Testis (tissue), 3 donors: ENCODE data around the gene NPM1. TPM values are rescaled to one million over a fixed set of nuclear protein-coding genes. Genes with fewer than 3 reads are reported as not detected.
"Not testable (repeated sequence)": the region's sequence is repeated elsewhere in the genome, so short reads cannot be mapped to it uniquely, and the experiment has no call there.

Experiments
- DNase-seq: peaks from one replicate; pipeline ENCODE4 v3.0.0-alpha.2; 2019
- H3K27ac ChIP-seq, 2 donors: fragments of 200-600 bp; sonication (generic); one replicate each; pipeline ENCODE4 v1.5.1; 2019
- H3K27me3 ChIP-seq: fragments of 200-600 bp; sonication (generic); one replicate; pipeline ENCODE4 v1.5.1; 2019
- H3K36me3 ChIP-seq: fragments of 200-600 bp; sonication (generic); one replicate; pipeline ENCODE4 v1.5.1; 2017; ENCODE audit warnings: low read depth; ENCODE audit errors: missing control alignments
- H3K4me1 ChIP-seq: fragments of 200-600 bp; sonication (generic); one replicate; pipeline ENCODE4 v1.5.1; 2019
- H3K4me3 ChIP-seq, 2 donors: fragments of 200-600 bp; sonication (generic); one replicate each; pipeline ENCODE4 v1.5.1; 2017 to 2019
- H3K9me3 ChIP-seq: fragments of 200-600 bp; sonication (generic); one replicate; pipeline ENCODE4 v1.5.1; 2017
- POLR2A ChIP-seq: fragments of 450-650 bp; IDR thresholded peaks from one replicate; pipeline ENCODE4 v1.6.1; 2017; ENCODE audit warnings: antibody characterized with exemption, mild to moderate bottlenecking, moderate library complexity
- WGBS, 2 donors: methylation state at CpG; one replicate each; pipeline ENCODE4 v1.1.5; 2018; 5-methylcytosine and 5-hydroxymethylcytosine counted together
- intact Hi-C: fragments of 100-400 bp; cut with DNase I; formaldehyde crosslinking; loops from one replicate; pipeline ENCODE4 v1.15.1; 2023; ENCODE audit warnings: low total_unique reads
- polyA plus RNA-seq: library from polyadenylated mRNA; stranded (reverse); fragments of 350-450 nt; fragmentation: Illumina TruSeq; extraction: RNeasy Lipid Tissue Mini Kit (QIAGEN cat#74804); gene quantifications from one replicate; pipeline ENCODE4 v1.2.3, GENCODE V29; 2014; ENCODE audit warnings: low read depth, low replicate concordance; ENCODE audit not compliant: insufficient read depth
- total RNA-seq, 2 donors: library from RNA; depleted of rRNA; stranded (reverse); fragments of >200 nt; gene quantifications; one replicate each; pipeline ENCODE4 v1.2.3, GENCODE V29; 2016
- TF ChIP-seq, protein P1 (sequence below), 3 experiments: fragments of 450-650 bp in 2 of 3; fragments of 200-600 bp in 1 of 3; sonication (generic) in 1 of 3; IDR thresholded peaks; one replicate each; pipeline ENCODE4 v1.5.1; 2016 to 2019; ENCODE audit warnings: antibody characterized with exemption in 3 of 3, mild to moderate bottlenecking in 2 of 3, moderate library complexity in 1 of 3

Gene NPM1
- total and polyA plus RNA-seq, 3 donors from 2014 or later = 398 to 835 (median 430) TPM

DNA sequence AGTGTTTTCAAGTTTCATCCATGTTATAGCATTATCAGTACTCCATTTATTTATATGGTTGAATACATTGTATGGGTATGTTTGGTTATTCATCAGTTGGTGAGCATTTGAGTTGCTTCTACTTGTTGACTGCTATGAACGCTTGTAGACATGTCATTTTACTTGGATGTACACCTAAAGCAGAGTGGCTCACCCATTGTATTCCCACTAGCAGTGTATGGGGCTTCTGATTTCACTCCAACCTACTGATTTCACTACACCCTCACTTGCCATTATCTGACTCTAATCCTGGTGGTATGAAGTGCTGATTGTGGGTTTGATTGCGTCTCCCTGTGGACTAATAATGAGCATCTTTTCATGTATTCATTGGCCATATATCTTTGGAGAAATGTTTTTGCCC is 9.5 kb downstream of the NPM1 start:
- Histone ChIP-seq H3K9me3 (no peaks in the 10 kb centered on the region), H3K36me3 (no peaks in the 10 kb centered on the region), H3K4me1 (no peaks in the 10 kb centered on the region), H3K4me3 (no peak overlapping the region), H3K27ac (no peak overlapping the region), H3K27me3 (no peaks in the 10 kb centered on the region)
- intact Hi-C loops = no loop called here
- TF ChIP-seq POLR2A = no peak
- TF ChIP-seq, protein P1, sequence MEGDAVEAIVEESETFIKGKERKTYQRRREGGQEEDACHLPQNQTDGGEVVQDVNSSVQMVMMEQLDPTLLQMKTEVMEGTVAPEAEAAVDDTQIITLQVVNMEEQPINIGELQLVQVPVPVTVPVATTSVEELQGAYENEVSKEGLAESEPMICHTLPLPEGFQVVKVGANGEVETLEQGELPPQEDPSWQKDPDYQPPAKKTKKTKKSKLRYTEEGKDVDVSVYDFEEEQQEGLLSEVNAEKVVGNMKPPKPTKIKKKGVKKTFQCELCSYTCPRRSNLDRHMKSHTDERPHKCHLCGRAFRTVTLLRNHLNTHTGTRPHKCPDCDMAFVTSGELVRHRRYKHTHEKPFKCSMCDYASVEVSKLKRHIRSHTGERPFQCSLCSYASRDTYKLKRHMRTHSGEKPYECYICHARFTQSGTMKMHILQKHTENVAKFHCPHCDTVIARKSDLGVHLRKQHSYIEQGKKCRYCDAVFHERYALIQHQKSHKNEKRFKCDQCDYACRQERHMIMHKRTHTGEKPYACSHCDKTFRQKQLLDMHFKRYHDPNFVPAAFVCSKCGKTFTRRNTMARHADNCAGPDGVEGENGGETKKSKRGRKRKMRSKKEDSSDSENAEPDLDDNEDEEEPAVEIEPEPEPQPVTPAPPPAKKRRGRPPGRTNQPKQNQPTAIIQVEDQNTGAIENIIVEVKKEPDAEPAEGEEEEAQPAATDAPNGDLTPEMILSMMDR (IDR thresholded peaks at IDR 0.05) = no peak
- 88 to 93% methylated on average over 2 of the region's 2 CpGs for WGBS, 2 donors
- no peak for DNase-seq

DNA sequence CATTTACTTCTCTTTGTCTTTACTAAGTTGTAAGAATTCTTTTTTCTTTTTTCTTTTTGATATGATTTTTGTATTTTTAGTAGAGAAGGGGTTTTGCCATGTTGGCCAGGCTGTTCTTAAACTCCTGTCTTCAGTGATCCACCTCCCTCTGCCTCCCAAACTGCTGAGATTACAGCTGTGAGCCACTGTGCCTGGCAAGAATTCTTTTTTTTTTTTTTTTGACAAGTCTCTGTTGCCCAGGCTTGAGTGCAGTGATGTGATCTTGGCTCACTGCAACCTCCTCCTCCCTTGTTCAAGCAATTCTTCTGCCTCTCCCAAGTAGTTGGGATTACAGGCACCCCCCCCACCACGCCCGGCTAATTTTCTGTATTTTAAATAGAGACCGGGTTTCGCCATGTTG is 9.9 kb downstream of the NPM1 start:
- no peak for TF ChIP-seq POLR2A
- TF ChIP-seq, protein P1 (IDR thresholded peaks at IDR 0.05) = no peak
- Histone ChIP-seq H3K36me3 (no peaks in the 10 kb centered on the region), H3K4me1 (no peaks in the 10 kb centered on the region), H3K4me3 (no peak overlapping the region), H3K9me3 (no peaks in the 10 kb centered on the region), H3K27me3 (no peaks in the 10 kb centered on the region), H3K27ac (no peak overlapping the region)
- 97 to 99% methylated on average over 4 of the region's 4 CpGs for WGBS, 2 donors
- intact Hi-C loops = no loop called here
- DNase-seq = no peak

DNA sequence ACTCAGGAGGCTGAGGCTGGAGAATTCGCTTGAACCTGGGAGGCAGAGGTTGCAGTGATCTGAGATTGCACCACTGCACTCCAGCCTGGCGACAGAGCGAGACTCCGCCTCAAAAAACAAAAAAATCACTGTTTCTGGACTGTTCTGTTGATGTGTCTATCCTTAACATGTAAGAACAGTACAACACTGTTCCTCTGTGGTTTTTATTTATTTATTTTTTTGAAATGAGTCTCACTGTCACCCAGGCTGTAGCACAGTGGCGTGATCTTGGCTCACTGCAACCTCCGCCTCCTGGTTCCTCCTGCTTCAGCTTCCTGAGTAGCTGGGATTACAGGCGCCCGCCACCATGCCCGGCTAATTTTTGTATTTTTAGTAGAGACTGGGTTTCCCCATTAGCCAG is 11.0 kb downstream of the NPM1 start:
- H3K4me3 ChIP-seq, H3K27me3 ChIP-seq, intact Hi-C loops, H3K36me3 ChIP-seq, DNase-seq, H3K27ac ChIP-seq, H3K4me1 ChIP-seq, H3K9me3 ChIP-seq: not testable (repeated sequence)
- 93 to 94% methylated on average over 9 of the region's 9 CpGs for WGBS, 2 donors

- intact Hi-C loops = no loop called here
- WGBS, 2 donors = 88 to 95% methylated on average over 7 of the region's 7 CpGs
- DNase-seq = no peak
- no peaks in the 10 kb centered on the region for H3K9me3 ChIP-seq
- H3K4me3 ChIP-seq = no peak overlapping the region
- no peaks in the 10 kb centered on the region for H3K4me1 ChIP-seq
- no peak overlapping the region for H3K27ac ChIP-seq
- no peaks in the 10 kb centered on the region for H3K36me3 ChIP-seq
- TF ChIP-seq, protein P1 (IDR thresholded peaks at IDR 0.05) = no peak
- TF ChIP-seq POLR2A = no peak
- no peaks in the 10 kb centered on the region for H3K27me3 ChIP-seq
Measured at GRCh38 chr5:171400169-171400568, 12.5 kb downstream of the NPM1 start.

DNA sequence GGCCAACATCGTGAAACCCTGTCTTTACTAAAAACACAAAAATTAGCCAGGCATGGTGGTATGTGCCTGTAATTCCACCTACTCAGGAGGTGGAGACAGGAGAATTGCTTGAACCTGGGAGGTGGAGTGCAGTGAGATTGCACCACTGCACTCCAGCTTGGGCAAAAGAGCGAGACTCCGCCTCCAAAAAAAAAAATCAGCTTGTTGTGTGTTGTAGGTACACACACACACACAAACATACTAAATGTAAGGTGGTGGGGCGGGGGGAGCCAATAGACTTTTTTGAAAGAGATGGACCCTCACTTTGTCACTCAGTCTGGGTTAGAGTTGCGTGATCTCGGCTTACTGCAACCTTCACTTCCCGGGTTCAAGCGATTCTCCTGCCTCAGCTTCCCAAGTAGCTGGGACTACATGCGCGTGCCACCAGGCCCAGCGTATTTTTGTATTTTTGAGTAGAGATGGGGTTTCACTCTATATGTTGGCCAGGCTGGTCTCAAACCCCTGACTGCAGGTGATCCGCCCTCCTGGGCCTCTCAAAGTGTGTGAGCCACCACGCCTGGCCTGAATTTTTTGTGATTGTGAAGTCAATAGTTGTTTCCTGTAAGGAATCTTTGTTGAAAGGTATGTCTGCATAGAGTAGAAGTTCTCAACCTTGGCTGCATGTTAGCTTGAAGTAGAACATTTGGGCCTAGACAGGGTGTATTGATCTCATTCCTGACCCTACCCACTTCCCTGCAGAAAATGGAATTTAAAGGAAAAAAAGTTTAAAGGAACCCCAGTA is 13.7 kb downstream of the NPM1 start:
- intact Hi-C loops = no loop called here
- Histone ChIP-seq H3K36me3 (no peaks in the 10 kb centered on the region), H3K9me3 (no peaks in the 10 kb centered on the region), H3K4me3 (no peak overlapping the region), H3K4me1 (no peaks in the 10 kb centered on the region), H3K27me3 (no peaks in the 10 kb centered on the region), H3K27ac (no peak overlapping the region)
- no peak for TF ChIP-seq POLR2A
- TF ChIP-seq, protein P1 (IDR thresholded peaks at IDR 0.05) = no peak
- whole genome bisulfite sequencing, 2 donors = 96 to 97% methylated on average over 13 of the region's 13 CpGs
- DNase-seq = no peak

DNA sequence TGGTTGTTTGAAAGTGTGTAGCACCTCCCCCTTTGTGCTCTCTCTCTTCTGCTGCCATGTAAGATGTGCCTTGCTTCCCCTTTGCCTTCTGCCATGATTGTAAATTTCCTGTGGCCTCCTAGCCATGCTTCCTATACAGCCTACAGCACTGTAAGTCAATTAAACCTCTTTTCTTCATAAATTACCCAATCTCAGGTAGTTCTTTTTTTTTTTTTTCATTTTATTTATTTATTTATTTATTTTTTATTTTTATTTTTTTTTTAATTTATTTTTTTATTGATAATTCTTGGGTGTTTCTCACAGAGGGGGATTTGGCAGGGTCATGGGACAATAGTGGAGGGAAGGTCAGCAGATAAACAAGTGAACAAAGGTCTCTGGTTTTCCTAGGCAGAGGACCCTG is 15.1 kb downstream of the NPM1 start:
- H3K4me3 ChIP-seq, DNase-seq, H3K27me3 ChIP-seq, H3K4me1 ChIP-seq, H3K27ac ChIP-seq, H3K9me3 ChIP-seq, H3K36me3 ChIP-seq, intact Hi-C loops: not testable (repeated sequence)
